ENCODE measurements around the gene FLOT1. TPM values are rescaled to one million over a fixed set of nuclear protein-coding genes. Genes with fewer than 3 reads are reported as not detected.

The FLOT1 gene
- total and polyA plus RNA-seq, 2 of the 13 experiments (the other 11 are each of a cell fraction or from before 2014, with no cell fraction given), result 82.3 to 130 TPM

GRCh38 chr6:30730601-30731435 lies 11.7 kb downstream of the FLOT1 start (continued):
- no peak for TF ChIP-seq BRD4 (CRISPR knock-in tag; IDR thresholded peaks at IDR 0.05)
- TF ChIP-seq SPEN (CRISPR knock-in tag; IDR thresholded peaks at IDR 0.05; ENCODE audit: low read depth), result peak; percentile 51; the same call in 1 of the 2 replicates
- no peak for TF ChIP-seq CHCHD3 (CRISPR knock-in tag; IDR thresholded peaks at IDR 0.05)
- no peak for TF ChIP-seq CERS6 (CRISPR knock-in tag; IDR thresholded peaks at IDR 0.05)
- no peak for TF ChIP-seq MEIS2 (CRISPR knock-in tag; IDR thresholded peaks at IDR 0.05)
- TF ChIP-seq NFKBIZ (CRISPR knock-in tag; IDR thresholded peaks at IDR 0.05), result no peak
- no peak for TF ChIP-seq SOX13 (IDR thresholded peaks at IDR 0.05)
- TF ChIP-seq SOX13 (CRISPR knock-in tag; conservative IDR thresholded peaks at IDR 0.05 in 1 of 2, IDR thresholded peaks at IDR 0.05 in 1 of 2), result no peak
- peak; percentile 59 for TF ChIP-seq ZFX (CRISPR knock-in tag; IDR thresholded peaks at IDR 0.05; ENCODE audit: low read depth)
- TF ChIP-seq HNF4G (IDR thresholded peaks at IDR 0.05; ENCODE audit: borderline replicate concordance, low read depth, low read length), result no peak
- no peak for TF ChIP-seq HNF4G (CRISPR knock-in tag; IDR thresholded peaks at IDR 0.05; ENCODE audit: borderline replicate concordance, low read depth)
- no peak for TF ChIP-seq NFE2L1 (CRISPR knock-in tag; IDR thresholded peaks at IDR 0.05; ENCODE audit: borderline replicate concordance)
- TF ChIP-seq E2F5 (CRISPR knock-in tag; conservative IDR thresholded peaks at IDR 0.05), result no peak
- no peak for TF ChIP-seq JUNB (CRISPR knock-in tag; IDR thresholded peaks at IDR 0.05; ENCODE audit: borderline replicate concordance)
- peak; percentile 36; the same call in 1 of the 2 replicates for TF ChIP-seq HDAC2 (CRISPR knock-in tag; IDR thresholded peaks at IDR 0.05)
- TF ChIP-seq, protein P1, sequence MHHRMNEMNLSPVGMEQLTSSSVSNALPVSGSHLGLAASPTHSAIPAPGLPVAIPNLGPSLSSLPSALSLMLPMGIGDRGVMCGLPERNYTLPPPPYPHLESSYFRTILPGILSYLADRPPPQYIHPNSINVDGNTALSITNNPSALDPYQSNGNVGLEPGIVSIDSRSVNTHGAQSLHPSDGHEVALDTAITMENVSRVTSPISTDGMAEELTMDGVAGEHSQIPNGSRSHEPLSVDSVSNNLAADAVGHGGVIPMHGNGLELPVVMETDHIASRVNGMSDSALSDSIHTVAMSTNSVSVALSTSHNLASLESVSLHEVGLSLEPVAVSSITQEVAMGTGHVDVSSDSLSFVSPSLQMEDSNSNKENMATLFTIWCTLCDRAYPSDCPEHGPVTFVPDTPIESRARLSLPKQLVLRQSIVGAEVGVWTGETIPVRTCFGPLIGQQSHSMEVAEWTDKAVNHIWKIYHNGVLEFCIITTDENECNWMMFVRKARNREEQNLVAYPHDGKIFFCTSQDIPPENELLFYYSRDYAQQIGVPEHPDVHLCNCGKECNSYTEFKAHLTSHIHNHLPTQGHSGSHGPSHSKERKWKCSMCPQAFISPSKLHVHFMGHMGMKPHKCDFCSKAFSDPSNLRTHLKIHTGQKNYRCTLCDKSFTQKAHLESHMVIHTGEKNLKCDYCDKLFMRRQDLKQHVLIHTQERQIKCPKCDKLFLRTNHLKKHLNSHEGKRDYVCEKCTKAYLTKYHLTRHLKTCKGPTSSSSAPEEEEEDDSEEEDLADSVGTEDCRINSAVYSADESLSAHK (CRISPR knock-in tag; IDR thresholded peaks at IDR 0.05; ENCODE audit: borderline replicate concordance), result no peak
- peak; percentile 49 for TF ChIP-seq MED1 (CRISPR knock-in tag; IDR thresholded peaks at IDR 0.05)
- no peak for TF ChIP-seq DRAP1 (CRISPR knock-in tag; IDR thresholded peaks at IDR 0.05)
- TF ChIP-seq ZNF20 (CRISPR knock-in tag; IDR thresholded peaks at IDR 0.05), result no peak
- no peak for TF ChIP-seq YEATS4 (CRISPR knock-in tag; IDR thresholded peaks at IDR 0.05; ENCODE audit: borderline replicate concordance)
- TF ChIP-seq KLF16 (CRISPR knock-in tag; IDR thresholded peaks at IDR 0.05), result no peak
- TF ChIP-seq SRSF9 (IDR thresholded peaks at IDR 0.05; ENCODE audit: borderline replicate concordance, insufficient read depth, low read depth, low read length, poor library complexity, severe bottlenecking), result no peak
- TF ChIP-seq KDM5A (IDR thresholded peaks at IDR 0.05; ENCODE audit: borderline replicate concordance, low read length), result no peak
- no peak for TF ChIP-seq PCBP2 (optimal IDR thresholded peaks at IDR 0.05; ENCODE audit: low read depth, low read length, poor library complexity, severe bottlenecking)
- TF ChIP-seq SIN3A (IDR thresholded peaks at IDR 0.05; ENCODE audit: borderline replicate concordance, low read depth, low read length), result no peak
